ENCODE results near the gene SYNDIG1.

DNA sequence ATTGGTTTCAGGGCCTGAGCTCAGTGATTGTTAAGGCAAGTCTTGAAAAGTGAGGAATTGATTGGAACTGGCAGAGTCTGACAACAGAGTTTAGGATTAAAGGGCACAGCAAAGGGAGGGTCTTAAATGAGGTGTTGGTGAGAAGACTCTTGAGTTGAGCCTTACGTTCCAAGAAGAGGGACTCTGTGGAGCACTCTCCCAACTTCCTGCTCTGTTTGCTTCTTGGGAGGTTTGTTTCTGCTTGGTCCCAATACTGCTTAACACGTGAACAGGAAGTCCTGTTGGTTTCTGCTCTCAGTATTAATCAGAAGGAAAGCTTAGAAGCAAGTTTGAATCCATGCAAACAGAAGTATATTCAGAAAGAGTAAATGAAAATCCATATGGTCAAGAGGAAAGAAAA, 15.6 kb upstream of the SYNDIG1 start:
- TF ChIP-seq, protein P1, sequence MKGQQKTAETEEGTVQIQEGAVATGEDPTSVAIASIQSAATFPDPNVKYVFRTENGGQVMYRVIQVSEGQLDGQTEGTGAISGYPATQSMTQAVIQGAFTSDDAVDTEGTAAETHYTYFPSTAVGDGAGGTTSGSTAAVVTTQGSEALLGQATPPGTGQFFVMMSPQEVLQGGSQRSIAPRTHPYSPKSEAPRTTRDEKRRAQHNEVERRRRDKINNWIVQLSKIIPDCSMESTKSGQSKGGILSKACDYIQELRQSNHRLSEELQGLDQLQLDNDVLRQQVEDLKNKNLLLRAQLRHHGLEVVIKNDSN (CRISPR knock-in tag; IDR thresholded peaks at IDR 0.05): no peak
- TF ChIP-seq TCFL5 (CRISPR knock-in tag; conservative IDR thresholded peaks at IDR 0.05) (no peak), RFX5 (IDR thresholded peaks at IDR 0.05; ENCODE audit: low read depth, low read length) (no peak), BDP1 (IDR thresholded peaks at IDR 0.05; ENCODE audit: insufficient read depth, insufficient read length) (no peak), POLR2AphosphoS5 (IDR thresholded peaks at IDR 0.05; ENCODE audit: control insufficient read depth, insufficient read depth, low read depth, low read length) (no peak), GTF2F1 (IDR thresholded peaks at IDR 0.05; ENCODE audit: low read depth, low read length) (no peak), RFX7 (CRISPR knock-in tag; IDR thresholded peaks at IDR 0.05) (no peak), NFRKB (IDR thresholded peaks at IDR 0.05; ENCODE audit: low read depth) (no peak)
- TF ChIP-seq, protein P2, sequence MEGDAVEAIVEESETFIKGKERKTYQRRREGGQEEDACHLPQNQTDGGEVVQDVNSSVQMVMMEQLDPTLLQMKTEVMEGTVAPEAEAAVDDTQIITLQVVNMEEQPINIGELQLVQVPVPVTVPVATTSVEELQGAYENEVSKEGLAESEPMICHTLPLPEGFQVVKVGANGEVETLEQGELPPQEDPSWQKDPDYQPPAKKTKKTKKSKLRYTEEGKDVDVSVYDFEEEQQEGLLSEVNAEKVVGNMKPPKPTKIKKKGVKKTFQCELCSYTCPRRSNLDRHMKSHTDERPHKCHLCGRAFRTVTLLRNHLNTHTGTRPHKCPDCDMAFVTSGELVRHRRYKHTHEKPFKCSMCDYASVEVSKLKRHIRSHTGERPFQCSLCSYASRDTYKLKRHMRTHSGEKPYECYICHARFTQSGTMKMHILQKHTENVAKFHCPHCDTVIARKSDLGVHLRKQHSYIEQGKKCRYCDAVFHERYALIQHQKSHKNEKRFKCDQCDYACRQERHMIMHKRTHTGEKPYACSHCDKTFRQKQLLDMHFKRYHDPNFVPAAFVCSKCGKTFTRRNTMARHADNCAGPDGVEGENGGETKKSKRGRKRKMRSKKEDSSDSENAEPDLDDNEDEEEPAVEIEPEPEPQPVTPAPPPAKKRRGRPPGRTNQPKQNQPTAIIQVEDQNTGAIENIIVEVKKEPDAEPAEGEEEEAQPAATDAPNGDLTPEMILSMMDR (IDR thresholded peaks at IDR 0.05 in 2 of 3, conservative IDR thresholded peaks at IDR 0.05 in 1 of 3; ENCODE audit: insufficient read depth in 2 of 3, low read depth in 1 of 3, low read length in 3 of 3): no peak
